ENCODE results near the gene MEIKIN.
"Not testable (repeated sequence)": the region's sequence is repeated elsewhere in the genome, so short reads cannot be mapped to it uniquely, and the experiment has no call there.

Gene MEIKIN

DNA sequence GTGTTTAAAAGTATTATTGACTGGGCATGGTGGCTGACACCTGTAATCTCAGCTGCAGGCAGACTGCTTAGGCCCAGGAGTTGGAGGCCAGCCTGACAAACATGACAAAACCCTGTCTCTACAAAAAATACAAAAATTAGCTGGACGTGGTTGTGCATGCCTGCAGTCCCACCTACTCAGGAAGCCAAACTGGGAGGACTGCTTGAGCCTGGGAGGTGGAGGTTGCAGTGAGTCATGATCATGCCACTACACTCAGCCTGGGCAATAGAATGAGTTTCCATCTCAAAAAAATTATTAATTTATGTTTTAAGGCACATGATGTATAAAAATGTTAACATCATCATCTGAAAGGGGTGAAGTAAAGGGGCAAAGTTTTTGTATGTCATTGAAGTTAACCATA lies 98.9 kb downstream of the MEIKIN start:
- TF ChIP-seq EZH2phosphoT487 (IDR thresholded peaks at IDR 0.05; ENCODE audit: low read length): no peak
- TF ChIP-seq, protein P1, sequence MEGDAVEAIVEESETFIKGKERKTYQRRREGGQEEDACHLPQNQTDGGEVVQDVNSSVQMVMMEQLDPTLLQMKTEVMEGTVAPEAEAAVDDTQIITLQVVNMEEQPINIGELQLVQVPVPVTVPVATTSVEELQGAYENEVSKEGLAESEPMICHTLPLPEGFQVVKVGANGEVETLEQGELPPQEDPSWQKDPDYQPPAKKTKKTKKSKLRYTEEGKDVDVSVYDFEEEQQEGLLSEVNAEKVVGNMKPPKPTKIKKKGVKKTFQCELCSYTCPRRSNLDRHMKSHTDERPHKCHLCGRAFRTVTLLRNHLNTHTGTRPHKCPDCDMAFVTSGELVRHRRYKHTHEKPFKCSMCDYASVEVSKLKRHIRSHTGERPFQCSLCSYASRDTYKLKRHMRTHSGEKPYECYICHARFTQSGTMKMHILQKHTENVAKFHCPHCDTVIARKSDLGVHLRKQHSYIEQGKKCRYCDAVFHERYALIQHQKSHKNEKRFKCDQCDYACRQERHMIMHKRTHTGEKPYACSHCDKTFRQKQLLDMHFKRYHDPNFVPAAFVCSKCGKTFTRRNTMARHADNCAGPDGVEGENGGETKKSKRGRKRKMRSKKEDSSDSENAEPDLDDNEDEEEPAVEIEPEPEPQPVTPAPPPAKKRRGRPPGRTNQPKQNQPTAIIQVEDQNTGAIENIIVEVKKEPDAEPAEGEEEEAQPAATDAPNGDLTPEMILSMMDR (IDR thresholded peaks at IDR 0.05; ENCODE audit: low read length): no peak
- TF ChIP-seq EZH2 (optimal IDR thresholded peaks at IDR 0.05; ENCODE audit: low read depth, low read length): no peak

GRCh38 chr5:131845828-131846227 lies 99.6 kb downstream of the MEIKIN start:
- no peaks in the 10 kb centered on the region for H3K4me1 ChIP-seq (ENCODE audit: low read length)
- H3K36me3 ChIP-seq (replicated peaks; ENCODE audit: insufficient read depth, low read length): no peaks in the 10 kb centered on the region
- no peaks in the 10 kb centered on the region for H3K79me2 ChIP-seq (ENCODE audit: low read length)
- no peak overlapping the region for H3K27ac ChIP-seq (ENCODE audit: low read length)
- no peaks in the 10 kb centered on the region for H3F3A ChIP-seq (ENCODE audit: insufficient read depth, low read length)
- H3K4me3 ChIP-seq (ENCODE audit: low read length): no peak overlapping the region
- TF ChIP-seq, protein P1 (IDR thresholded peaks at IDR 0.05; ENCODE audit: low read length): no peak
- no peak for TF ChIP-seq EZH2phosphoT487 (IDR thresholded peaks at IDR 0.05; ENCODE audit: low read length)
- no peak for TF ChIP-seq EZH2 (optimal IDR thresholded peaks at IDR 0.05; ENCODE audit: low read depth, low read length)
- DNase-seq: no peak
- H3K27me3 ChIP-seq (replicated peaks; ENCODE audit: insufficient read depth, low read length): no peaks in the 10 kb centered on the region
- H4K20me1 ChIP-seq (ENCODE audit: insufficient read depth, low read length): no peaks in the 10 kb centered on the region
- H2AFZ ChIP-seq (ENCODE audit: low read length): no peak overlapping the region
- no peaks in the 10 kb centered on the region for H3K9me3 ChIP-seq (replicated peaks; ENCODE audit: insufficient read depth, low read length)
- H3K4me2 ChIP-seq (ENCODE audit: low read depth, low read length): no peak overlapping the region
- H3K9me2 ChIP-seq (replicated peaks; ENCODE audit: insufficient read depth, low read length): no peaks in the 10 kb centered on the region
- no peak overlapping the region for H3K9ac ChIP-seq (ENCODE audit: low read length)

More for the DNA sequence above, 98.9 kb downstream of the MEIKIN start:
- no peak for DNase-seq
- no peaks in the 10 kb centered on the region for H3K4me1 ChIP-seq (ENCODE audit: low read length)
- H3K9ac ChIP-seq (ENCODE audit: low read length): no peak overlapping the region
- no peaks in the 10 kb centered on the region for H3F3A ChIP-seq (ENCODE audit: insufficient read depth, low read length)
- H4K20me1 ChIP-seq (ENCODE audit: insufficient read depth, low read length): no peaks in the 10 kb centered on the region
- no peaks in the 10 kb centered on the region for H3K79me2 ChIP-seq (ENCODE audit: low read length)
- H3K4me3 ChIP-seq (ENCODE audit: low read length): no peak overlapping the region
- H3K4me2 ChIP-seq (ENCODE audit: low read depth, low read length): no peak overlapping the region
- no peaks in the 10 kb centered on the region for H3K27me3 ChIP-seq (replicated peaks; ENCODE audit: insufficient read depth, low read length)
- H3K36me3 ChIP-seq (replicated peaks; ENCODE audit: insufficient read depth, low read length): no peaks in the 10 kb centered on the region
- H3K9me3 ChIP-seq (replicated peaks; ENCODE audit: insufficient read depth, low read length): no peaks in the 10 kb centered on the region
- H3K27ac ChIP-seq (ENCODE audit: low read length): no peak overlapping the region
- no peaks in the 10 kb centered on the region for H3K9me2 ChIP-seq (replicated peaks; ENCODE audit: insufficient read depth, low read length)
- no peak overlapping the region for H2AFZ ChIP-seq (ENCODE audit: low read length)

DNA sequence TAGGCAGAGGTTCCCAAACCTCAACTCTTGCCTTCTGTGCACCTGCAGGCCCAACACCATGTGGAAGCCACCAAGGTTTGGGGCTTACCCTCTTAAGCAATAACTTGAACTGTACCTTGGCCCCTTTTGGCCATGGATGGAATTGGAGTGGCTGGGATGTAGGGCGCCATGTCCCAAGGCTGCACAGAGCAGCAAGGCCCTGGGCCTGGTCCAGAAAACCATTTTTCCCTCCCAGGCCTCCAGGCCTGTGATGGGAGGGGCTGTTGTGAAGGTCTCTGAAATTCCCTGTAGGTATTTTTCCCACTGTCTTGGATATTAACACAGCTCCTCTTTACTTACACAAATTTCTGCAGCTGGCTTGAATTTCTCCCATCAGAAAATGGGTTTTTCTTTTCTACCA lies 102.5 kb downstream of the MEIKIN start:
- not testable (repeated sequence) for H3K27ac ChIP-seq (ENCODE audit: low read length); H3K4me3 ChIP-seq (ENCODE audit: low read length); H4K20me1 ChIP-seq (ENCODE audit: insufficient read depth, low read length); H3K9ac ChIP-seq (ENCODE audit: low read length); H3K27me3 ChIP-seq (replicated peaks; ENCODE audit: insufficient read depth, low read length); H2AFZ ChIP-seq (ENCODE audit: low read length); DNase-seq; H3K79me2 ChIP-seq (ENCODE audit: low read length); H3K4me2 ChIP-seq (ENCODE audit: low read depth, low read length); H3F3A ChIP-seq (ENCODE audit: insufficient read depth, low read length); H3K4me1 ChIP-seq (ENCODE audit: low read length); H3K9me2 ChIP-seq (replicated peaks; ENCODE audit: insufficient read depth, low read length); H3K36me3 ChIP-seq (replicated peaks; ENCODE audit: insufficient read depth, low read length); H3K9me3 ChIP-seq (replicated peaks; ENCODE audit: insufficient read depth, low read length)

DNA sequence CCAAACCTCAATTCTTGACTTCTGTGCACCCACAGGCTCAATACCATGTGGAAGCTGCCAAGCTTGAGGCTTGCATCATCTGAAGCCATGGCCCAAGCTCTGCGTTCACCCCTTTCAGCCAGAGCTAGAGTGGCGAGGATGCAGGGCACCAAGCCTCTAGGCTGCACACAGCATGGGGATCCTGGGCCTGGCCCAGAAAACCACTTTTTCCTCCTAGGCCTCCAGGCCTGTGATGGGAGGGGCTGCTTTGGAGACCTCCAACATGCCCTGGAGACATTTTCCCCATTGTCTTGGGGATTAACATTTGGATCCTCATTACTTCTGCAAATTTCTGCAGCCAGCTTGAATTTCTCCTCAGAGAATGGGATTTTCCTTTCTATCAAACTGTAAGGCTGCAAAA lies 112.8 kb downstream of the MEIKIN start:
- not testable (repeated sequence) for H3K9ac ChIP-seq (ENCODE audit: low read length); H3K27me3 ChIP-seq (replicated peaks; ENCODE audit: insufficient read depth, low read length); H3K27ac ChIP-seq (ENCODE audit: low read length); H3K9me3 ChIP-seq (replicated peaks; ENCODE audit: insufficient read depth, low read length); H4K20me1 ChIP-seq (ENCODE audit: insufficient read depth, low read length); H3K9me2 ChIP-seq (replicated peaks; ENCODE audit: insufficient read depth, low read length); H3K4me1 ChIP-seq (ENCODE audit: low read length); H3K4me2 ChIP-seq (ENCODE audit: low read depth, low read length); H3F3A ChIP-seq (ENCODE audit: insufficient read depth, low read length); H2AFZ ChIP-seq (ENCODE audit: low read length); H3K79me2 ChIP-seq (ENCODE audit: low read length); DNase-seq; H3K4me3 ChIP-seq (ENCODE audit: low read length); H3K36me3 ChIP-seq (replicated peaks; ENCODE audit: insufficient read depth, low read length)

All from MM.1S (cell line).